ENCODE data around the gene SPP2.

The SPP2 gene

GRCh38 chr2:234025891-234026401, 24.6 kb upstream of the SPP2 start:
- no peak overlapping the region for H3K4me3 ChIP-seq (ENCODE audit: low read depth, low read length)
- TF ChIP-seq CTCF (IDR thresholded peaks at IDR 0.05; ENCODE audit: borderline replicate concordance, insufficient read depth, low read depth, low read length): no peak

GRCh38 chr2:234026693-234027254, 23.7 kb upstream of the SPP2 start:
- no peak overlapping the region for H3K4me3 ChIP-seq (ENCODE audit: low read depth, low read length)
- no peak for TF ChIP-seq CTCF (IDR thresholded peaks at IDR 0.05; ENCODE audit: borderline replicate concordance, insufficient read depth, low read depth, low read length)

GRCh38 chr2:234027641-234028040, 22.9 kb upstream of the SPP2 start:
- no peak overlapping the region for H3K4me3 ChIP-seq (ENCODE audit: low read depth, low read length)
- TF ChIP-seq CTCF (IDR thresholded peaks at IDR 0.05; ENCODE audit: borderline replicate concordance, insufficient read depth, low read depth, low read length): no peak

GRCh38 chr2:234029150-234029733, 21.3 kb upstream of the SPP2 start:
- TF ChIP-seq CTCF (IDR thresholded peaks at IDR 0.05; ENCODE audit: borderline replicate concordance, insufficient read depth, low read depth, low read length): no peak
- H3K4me3 ChIP-seq (ENCODE audit: low read depth, low read length): no peak overlapping the region

- H3K4me3 ChIP-seq (ENCODE audit: low read depth, low read length): no peak overlapping the region
- no peak for TF ChIP-seq CTCF (IDR thresholded peaks at IDR 0.05; ENCODE audit: borderline replicate concordance, insufficient read depth, low read depth, low read length)
Observed at GRCh38 chr2:234031207-234031606, 19.3 kb upstream of the SPP2 start.

- no peak for TF ChIP-seq CTCF (IDR thresholded peaks at IDR 0.05; ENCODE audit: borderline replicate concordance, insufficient read depth, low read depth, low read length)
- H3K4me3 ChIP-seq (ENCODE audit: low read depth, low read length): no peak overlapping the region
Observed at GRCh38 chr2:234032279-234032856, 18.1 kb upstream of the SPP2 start.

- H3K4me3 ChIP-seq (ENCODE audit: low read depth, low read length): no peak overlapping the region
- no peak for TF ChIP-seq CTCF (IDR thresholded peaks at IDR 0.05; ENCODE audit: borderline replicate concordance, insufficient read depth, low read depth, low read length)
Observed at GRCh38 chr2:234033174-234033573, 17.3 kb upstream of the SPP2 start.

Measured in GM12875 (cell line).